ENCODE data around the gene BCL11B.

Gene BCL11B

GRCh38 chr14:99155173-99156089 lies 116.6 kb downstream of the BCL11B start:
- DNase-seq = no peak

DNA sequence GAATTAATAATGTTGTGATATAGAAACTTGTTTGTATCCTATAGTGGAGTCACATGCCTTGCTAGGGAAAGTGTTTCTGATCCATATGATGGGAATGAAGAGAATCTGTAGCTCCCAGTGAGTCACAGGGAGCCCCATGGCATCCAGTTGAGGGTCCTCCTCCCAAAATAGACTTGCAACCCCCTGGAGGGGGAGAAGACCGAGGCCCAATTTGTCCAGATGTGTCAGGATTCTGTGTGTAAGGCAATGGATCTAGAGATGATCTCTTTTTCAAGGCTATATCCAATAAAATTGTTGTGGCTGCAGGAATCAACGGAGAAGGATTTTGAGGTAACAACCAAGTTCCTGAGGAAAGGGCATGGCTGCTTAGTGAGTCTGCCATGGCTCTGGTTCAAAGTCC lies 121.8 kb downstream of the BCL11B start:
- DNase-seq = no peak

- no peak for DNase-seq
These were observed 123.0 kb downstream of the BCL11B start for GRCh38 chr14:99148861-99149610.

DNA sequence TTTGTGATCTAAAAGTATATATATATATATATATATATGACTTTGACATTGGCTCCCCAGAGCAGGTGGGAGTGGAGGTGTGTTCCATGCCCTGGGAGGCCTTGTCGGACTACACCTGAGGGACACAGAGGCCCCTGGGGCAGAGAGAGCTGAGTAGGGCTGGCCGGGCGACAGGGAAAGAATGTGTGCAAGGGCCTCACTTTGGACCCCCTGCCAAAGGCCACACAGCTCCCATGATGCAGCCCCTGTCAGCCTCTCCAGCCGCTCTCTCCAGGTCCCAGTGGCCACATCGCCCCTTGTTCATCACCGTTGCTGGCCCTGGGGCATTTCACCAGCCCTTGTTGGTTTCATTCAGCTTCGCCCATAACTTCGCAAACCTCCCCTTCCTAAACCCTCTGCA lies 123.9 kb downstream of the BCL11B start:
- no peak for DNase-seq

DNA sequence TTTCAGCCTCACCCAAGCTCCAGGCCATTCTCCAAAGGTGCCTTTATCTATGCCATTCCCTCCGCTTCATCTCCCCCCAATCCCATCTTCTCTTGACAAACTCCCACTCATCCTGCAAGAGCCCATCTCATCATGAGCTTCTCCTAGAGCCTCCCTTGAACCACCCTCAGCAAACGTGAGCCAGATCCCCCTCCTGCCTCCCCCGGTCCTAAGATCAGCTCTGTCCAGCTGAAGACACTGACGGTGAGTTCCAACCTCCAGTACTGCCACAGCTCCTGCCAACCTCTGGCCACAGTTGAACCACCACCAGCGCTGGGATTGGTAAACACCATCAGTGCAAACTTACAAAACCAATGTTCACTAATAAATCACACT lies 124.6 kb downstream of the BCL11B start:
- DNase-seq = no peak

- DNase-seq = no peak
These were observed 125.2 kb downstream of the BCL11B start for GRCh38 chr14:99146616-99147365.

GRCh38 chr14:99145307-99145706 lies 126.7 kb downstream of the BCL11B start:
- no peak for DNase-seq

DNA sequence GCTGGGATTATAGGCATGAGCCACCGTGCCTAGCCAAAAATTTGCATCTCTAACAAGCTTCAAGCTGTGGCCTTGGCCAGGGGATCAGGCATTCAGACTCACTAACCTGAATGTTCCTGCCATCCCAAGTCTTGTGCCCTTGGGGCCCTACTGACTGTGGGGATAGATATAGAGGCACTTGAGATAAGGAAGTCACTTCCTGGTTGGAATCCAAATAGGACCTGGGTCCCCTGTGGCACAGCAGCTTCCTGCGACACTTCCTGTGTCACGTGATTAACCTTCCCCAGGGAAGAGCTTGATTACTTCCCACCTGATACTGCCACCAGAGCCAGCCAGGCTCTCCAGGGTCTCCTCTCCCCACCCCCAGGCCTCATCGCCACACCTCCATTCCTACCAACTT lies 128.2 kb downstream of the BCL11B start:
- DNase-seq = no peak

DNA sequence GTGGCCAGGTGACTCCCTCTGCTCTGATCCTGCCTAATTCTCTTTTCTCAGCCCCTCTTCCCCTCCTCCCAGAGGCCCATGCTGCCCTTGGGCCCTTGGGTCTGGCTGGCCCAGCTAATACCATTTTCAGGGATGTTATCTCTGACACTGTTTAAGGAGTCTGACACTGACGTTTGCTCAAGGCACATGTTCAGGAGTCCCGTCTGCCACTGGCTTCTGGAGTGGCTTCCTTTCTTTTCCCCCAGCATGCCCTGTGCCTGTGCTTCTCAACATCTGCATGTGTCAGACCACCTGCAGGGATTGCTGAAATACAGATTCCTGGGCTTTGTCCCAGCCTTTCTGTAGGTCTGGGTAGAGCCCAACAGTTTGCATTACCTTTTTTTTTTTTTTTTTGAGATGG lies 128.9 kb downstream of the BCL11B start:
- no peak for DNase-seq

- DNase-seq = no peak
These were observed 130.8 kb downstream of the BCL11B start for GRCh38 chr14:99141236-99141635.

- DNase-seq = no peak
These were observed 132.8 kb downstream of the BCL11B start for GRCh38 chr14:99138999-99139865.

DNA sequence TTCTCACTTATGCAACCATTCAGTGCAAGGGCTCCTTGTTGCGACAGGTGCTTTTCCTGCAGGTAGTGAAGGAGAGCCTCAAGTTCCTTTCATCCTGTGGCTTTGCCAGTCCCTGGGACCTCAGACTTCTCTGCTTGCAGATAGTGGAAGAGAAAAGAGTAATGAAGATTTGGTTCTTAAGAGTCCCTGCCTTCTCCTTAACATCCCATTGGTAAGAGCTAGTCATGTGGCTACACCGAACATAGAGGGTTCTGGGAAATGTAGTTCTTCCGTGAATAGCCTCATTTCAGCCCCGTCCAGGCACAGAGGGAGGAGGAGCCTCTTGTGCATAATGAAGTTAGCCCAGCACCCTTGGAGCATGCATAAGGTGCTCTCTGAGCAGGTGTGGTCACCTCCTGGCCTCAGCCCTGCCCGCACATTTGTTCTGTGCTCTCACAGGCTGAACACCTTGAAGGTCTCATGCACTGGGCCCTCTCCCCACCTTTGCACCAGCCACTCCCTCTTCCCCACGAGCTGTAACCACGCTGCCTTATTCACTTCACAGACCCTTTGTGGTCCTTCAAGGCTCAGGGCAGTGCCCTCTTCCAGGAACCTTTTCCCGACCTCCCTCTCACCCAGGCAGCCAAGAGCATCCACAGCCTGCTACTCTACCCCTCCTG lies 134.0 kb downstream of the BCL11B start:
- no peak for DNase-seq

DNA sequence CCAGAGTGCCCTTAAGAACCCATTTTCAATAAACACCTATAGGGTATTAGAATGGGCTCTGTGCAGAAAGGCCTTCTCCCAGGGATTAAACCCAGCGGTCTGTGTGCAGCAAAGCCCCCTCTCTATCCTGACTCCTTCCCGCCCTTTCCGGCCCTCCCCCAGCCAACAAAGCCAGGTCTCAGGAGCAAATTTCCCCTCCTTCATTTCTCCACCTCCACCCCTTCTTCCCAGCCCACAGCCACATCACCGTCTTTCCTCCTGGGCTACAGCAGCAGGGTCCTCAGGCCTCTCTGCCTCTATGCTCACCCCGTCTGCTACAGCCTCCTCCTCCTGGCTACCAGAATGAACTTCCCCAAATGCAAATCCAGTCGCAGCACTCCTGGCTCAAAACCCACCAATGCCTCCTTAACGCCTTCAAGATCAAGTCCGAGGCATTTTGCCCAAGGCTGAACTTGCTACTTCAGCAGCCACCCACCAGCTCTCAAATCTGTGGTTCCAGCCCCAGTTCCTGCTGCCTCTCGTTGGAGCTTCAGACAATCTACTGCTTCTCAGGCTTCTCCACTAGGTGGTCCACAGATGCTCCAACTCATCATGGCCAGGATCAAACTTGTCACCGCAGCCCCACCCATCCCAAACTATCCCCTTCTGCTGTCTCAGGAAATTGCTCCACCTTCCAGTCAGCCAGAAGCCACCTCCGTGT lies 134.8 kb downstream of the BCL11B start:
- no peak for DNase-seq

- no peak for DNase-seq
These were observed 135.6 kb downstream of the BCL11B start for GRCh38 chr14:99136401-99136800.

GRCh38 chr14:99136047-99136400 lies 136.0 kb downstream of the BCL11B start:
- no peak for DNase-seq

- DNase-seq = no peak
These were observed 137.4 kb downstream of the BCL11B start for GRCh38 chr14:99134516-99135046.

GRCh38 chr14:99133636-99134515 lies 138.1 kb downstream of the BCL11B start:
- DNase-seq = no peak

DNA sequence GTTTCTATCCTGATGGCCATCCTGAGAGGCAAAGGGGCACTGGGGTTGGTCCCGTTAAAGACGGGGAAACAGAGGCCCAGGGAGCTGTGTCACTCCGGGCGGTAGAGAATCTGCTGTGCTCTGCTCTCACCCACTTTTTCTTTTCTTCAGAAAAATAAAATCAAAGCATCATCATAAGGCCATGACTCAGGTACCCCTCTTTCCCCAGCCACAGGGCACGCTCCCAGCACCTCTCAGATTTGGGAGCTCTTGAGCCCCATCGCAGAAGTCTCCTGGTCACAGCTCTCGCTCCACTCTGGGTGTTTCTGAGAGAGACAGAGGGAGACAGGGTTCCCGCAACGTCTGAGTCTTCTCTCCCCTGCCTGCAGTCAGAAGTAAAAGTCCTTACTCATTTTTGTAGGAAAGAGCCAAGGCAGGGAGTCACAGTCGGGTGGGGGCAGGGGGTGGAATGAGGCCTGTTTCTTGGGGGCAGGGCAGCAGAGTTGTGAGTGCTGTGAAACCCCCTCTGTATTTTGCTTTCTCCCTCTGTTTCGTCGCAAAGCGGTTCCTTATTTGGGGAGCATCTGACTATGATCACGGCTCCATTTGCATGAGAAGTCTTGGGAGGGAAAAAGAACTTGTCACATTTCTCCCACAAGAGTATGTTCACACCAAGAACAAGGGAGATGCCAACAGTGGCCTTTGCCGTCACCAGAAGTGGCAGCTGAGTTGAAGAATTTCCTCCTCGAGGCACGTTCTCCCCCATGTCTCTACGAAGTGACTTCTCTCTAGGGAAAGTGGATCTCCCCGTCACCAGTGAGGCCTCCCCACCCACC lies 139.0 kb downstream of the BCL11B start:
- no peak for DNase-seq

DNA sequence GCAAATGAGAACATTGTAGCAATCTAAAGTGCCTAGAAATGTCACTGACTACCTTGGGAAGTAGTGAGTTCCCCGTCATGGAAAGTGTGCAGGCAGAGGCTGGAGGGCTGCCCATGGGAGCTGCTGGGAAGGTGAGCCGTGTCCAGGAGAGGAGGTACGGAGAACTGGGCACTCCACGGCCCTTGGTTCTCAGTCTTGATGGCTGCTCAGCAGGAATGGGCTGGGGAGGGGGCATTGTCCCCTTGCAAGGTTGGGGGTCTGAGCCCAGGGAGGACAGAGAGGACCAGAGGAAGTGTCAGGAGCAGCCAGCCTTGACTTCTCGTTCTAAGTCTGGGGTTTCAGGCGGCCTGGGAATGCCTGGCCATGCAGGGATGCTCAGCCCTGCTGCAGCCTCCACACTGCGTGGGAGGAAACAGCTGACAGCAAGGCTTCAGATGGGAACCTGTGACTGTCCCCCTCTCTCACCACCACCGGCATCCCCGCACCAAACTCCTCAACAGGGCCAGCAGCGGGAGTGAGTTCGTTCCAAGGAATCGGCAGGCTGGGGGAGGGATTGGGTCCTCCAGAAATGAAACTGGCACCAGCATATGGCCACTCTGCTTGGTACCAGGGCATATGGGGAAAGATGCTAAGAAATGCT lies 140.2 kb downstream of the BCL11B start:
- DNase-seq = no peak

Data from NCI-H2227 treated with DMSO at 0.1 percent for 48 hours (cell line).